ENCODE measurements around the gene CDKL1. TPM values are rescaled to one million over a fixed set of nuclear protein-coding genes. Genes with fewer than 3 reads are reported as not detected.
A peak's percentile ranks its signal among the peaks of the same experiment; 100 is the strongest.

The CDKL1 gene
- total RNA-seq, 4 donors from 2014 or later: 27.7 to 44.3 (median 36.7) TPM

DNA sequence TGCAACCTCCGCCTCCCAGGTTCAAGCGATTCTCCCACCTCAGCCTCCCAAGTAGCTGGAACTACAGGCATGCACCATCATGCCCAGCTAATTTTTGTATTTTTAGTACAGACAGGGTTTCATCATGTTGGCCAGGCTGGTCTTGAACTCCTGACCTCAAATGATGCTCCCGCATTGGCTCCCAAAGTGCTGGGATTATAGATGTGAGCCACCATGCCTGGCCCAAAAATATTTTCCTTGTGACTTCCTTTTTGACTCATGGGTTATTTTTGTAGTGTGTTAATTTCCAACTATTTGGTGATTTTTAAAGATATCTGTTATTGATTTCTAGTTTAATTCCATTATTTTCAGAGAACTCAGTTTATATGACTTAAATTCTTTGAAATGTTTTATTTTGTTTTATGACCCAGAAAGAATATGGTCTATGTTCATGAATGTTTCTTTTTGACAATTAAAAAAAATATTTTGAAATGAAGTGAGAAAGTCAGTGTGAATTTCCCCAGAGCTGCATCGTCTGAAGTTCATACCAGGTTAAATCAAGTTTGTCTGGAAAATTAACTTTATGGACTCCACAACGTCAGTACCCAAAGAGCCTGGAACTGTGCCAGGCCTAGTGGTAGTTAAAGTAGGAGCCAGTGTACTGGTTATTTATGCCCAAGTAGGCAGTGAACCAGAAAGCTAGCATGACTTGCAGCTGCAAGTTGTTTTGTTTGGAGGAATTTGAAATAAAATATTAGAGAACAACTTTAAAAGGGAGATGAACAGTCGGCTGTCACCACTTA, 2.8 kb upstream of the CDKL1 start:
- TF ChIP-seq, protein P1, sequence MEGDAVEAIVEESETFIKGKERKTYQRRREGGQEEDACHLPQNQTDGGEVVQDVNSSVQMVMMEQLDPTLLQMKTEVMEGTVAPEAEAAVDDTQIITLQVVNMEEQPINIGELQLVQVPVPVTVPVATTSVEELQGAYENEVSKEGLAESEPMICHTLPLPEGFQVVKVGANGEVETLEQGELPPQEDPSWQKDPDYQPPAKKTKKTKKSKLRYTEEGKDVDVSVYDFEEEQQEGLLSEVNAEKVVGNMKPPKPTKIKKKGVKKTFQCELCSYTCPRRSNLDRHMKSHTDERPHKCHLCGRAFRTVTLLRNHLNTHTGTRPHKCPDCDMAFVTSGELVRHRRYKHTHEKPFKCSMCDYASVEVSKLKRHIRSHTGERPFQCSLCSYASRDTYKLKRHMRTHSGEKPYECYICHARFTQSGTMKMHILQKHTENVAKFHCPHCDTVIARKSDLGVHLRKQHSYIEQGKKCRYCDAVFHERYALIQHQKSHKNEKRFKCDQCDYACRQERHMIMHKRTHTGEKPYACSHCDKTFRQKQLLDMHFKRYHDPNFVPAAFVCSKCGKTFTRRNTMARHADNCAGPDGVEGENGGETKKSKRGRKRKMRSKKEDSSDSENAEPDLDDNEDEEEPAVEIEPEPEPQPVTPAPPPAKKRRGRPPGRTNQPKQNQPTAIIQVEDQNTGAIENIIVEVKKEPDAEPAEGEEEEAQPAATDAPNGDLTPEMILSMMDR (IDR thresholded peaks at IDR 0.05): no peak
- DNase-seq (ENCODE audit: low spot score) (peak; percentile 35), ATAC-seq (ENCODE audit: low FRiP score) (no peak)

DNA sequence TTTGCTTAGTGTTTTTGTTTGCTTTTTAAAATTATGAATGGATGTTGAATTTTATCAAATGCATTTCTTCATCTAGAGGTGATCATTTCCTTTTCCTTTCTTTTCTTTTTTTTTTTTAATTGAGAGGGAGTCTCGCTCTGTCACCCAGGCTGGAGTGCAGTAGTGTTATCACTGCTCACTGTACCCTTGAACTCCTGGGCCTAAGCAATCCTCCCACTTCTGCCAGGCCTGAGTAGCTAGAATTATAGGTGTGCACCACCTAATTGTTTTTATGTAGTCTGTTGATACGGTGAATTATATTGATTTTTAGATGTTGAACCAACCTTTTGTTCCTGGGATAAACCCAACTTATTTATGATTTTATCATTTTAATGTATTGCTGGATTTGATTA, 1.5 kb upstream of the CDKL1 start:
- DNase-seq (ENCODE audit: low spot score) (no peak), ATAC-seq (ENCODE audit: low FRiP score) (no peak)
- TF ChIP-seq, protein P1 (IDR thresholded peaks at IDR 0.05): no peak

DNA sequence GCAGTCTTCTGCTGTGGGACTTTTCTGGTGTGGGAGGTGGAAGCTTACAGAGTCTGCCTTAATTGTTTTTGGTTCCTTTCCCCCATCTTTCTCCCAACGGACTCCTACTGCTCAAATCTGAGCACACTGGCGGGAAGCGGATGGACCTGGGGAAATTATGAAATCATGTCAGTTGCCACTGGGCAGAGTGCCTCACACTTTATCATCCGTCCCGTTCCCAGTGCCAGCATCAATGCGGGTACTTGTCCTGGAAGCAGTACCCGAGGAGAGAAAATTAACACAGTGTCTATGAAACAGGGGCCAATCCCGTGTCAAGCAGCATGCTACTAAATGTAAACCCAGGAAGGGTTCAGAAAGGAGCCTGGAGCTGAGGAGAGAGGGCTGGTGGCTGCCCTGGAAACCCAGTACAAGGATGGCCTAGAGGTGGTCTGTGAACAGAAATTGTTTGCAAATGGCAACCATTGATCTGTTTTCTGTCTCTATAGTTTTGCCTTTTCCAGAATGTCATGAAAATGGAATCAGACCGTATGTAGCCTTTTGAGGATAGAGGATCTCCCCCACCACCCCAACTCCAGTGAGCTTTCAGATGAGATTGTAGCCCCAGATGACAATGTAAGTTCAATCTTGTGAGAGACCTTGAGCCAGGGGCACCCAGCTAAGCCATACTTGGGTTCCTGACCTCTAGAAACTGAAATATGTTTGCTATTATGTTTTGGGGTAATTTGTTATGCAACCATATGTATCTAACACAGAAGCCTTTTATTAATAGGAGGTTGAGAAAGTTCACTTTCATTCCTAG, 908 bp upstream of the CDKL1 start:
- peak; percentile 35 for ATAC-seq (ENCODE audit: low FRiP score)
- TF ChIP-seq, protein P1 (IDR thresholded peaks at IDR 0.05): no peak
- DNase-seq (ENCODE audit: low spot score): no peak

DNA sequence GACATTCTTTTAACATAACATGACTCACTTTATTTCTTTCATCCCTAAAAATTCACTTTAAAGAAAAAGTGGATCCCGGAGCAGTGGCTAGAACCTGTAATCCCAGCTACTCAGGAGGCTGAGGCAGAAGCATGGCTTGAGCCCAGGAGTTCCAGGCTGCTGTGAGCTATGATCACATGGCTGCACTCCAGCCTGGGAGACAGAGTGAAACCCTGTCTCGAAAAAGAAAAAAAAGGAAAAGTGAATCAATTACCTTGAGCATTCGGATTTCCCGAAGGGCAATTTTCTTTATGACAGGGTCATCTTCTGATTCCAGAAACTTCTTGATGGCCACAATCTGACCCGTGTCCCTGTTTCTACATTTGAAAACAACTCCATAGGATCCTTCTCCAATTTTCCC, 1.2 kb downstream of the CDKL1 start:
- TF ChIP-seq, protein P1 (IDR thresholded peaks at IDR 0.05): no peak
- DNase-seq (ENCODE audit: low spot score) (no peak), ATAC-seq (ENCODE audit: low FRiP score) (no peak)

DNA sequence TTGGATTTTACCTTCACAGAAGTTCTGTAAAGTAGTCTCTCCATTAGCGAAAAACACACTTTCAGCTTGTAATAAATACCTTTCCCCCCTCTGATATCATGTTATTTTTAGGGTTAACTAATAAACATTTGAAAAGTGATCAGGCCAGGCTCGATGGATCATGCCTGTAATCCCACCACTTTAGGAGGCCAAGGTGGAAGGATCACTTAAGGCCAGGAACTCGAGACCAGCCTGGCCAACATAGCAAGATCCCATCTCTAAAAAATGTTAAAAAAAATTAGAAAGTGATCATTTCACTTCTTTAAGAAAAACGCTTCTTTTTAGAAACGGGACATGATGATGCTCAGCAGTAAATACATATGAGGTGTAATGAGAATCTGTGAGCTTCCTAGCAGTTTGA, 2.0 kb downstream of the CDKL1 start:
- TF ChIP-seq, protein P1 (IDR thresholded peaks at IDR 0.05): no peak
- DNase-seq (ENCODE audit: low spot score) (no peak), ATAC-seq (ENCODE audit: low FRiP score) (no peak)

DNA sequence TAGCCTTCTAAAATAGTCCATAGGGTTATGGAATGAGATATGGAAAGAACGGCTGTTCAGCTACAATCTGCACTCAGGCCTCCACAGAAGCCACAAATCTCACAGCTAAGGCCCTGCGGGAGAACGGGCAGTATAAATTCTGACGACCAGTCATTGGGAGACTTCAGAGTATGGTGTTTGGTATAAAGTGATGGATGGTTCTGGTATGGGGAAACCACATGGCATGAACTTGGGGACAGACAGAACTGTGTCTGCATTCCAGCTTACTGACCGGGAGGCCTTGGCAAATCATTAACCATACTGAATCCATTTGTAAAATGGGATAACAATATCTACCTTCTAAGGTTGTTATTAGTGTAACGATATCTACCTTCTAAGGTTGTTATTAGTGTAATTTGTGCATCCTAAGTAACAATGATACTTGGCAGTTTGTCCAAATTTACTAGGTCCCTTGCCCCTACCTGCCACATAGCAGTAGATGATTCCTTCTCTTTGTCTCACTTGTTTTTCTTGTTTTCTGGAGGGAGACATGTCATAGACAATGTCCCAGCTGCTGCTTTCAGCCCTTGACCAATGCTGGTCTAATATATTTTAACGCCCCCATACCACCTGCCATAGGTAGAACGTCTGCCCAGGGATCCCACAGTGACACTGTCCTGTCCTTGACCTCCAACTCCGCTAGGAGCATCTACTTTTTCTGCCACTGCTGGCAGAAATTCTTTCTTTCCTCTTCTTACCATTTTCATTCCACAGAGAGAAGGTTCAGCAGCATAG, 6.8 kb downstream of the CDKL1 start:
- DNase-seq (ENCODE audit: low spot score) (no peak), ATAC-seq (ENCODE audit: low FRiP score) (no peak)
- TF ChIP-seq, protein P1 (IDR thresholded peaks at IDR 0.05): no peak

Data from omental fat pad (tissue), 4 donors.